Stomach (tissue), 19 donors: ENCODE data around the gene ERCC8. TPM values are rescaled to one million over a fixed set of nuclear protein-coding genes. Genes with fewer than 3 reads are reported as not detected.
A peak's percentile ranks its signal among the peaks of the same experiment; 100 is the strongest.

Experiments
- DNase-seq, 2 donors: peaks; one replicate each; pipeline versions ENCODE4 v3.0.0 to v3.0.0-alpha.2; 2013 to 2019
- H3K27ac ChIP-seq, 5 donors: fragments of 200-600 bp in 4 of 5; sonication (generic) in 4 of 5; one replicate each; pipeline ENCODE4 v1.5.1; 2013 to 2019; ENCODE audit warnings: mild to moderate bottlenecking in 1 of 5, moderate library complexity in 1 of 5
- H3K27me3 ChIP-seq, 3 donors: fragments of 200-600 bp; sonication (generic); one replicate each; pipeline ENCODE4 v1.5.1; 2017 to 2019; ENCODE audit warnings: mixed run types in 1 of 3
- H3K36me3 ChIP-seq, 4 donors: fragments of 200-600 bp; sonication (generic); 1 replicate in 3 of 4; 2 replicates in 1 of 4; pipeline ENCODE4 v1.5.1; 2016 to 2019
- H3K4me1 ChIP-seq, 4 donors: fragments of 200-600 bp; sonication (generic); one replicate each; pipeline ENCODE4 v1.5.1; 2016 to 2019
- H3K4me3 ChIP-seq, 4 donors: fragments of 200-600 bp; sonication (generic) in 3 of 4; one replicate each; pipeline ENCODE4 v1.5.1; 2016 to 2019; ENCODE audit warnings: mild to moderate bottlenecking in 1 of 4
- H3K9me3 ChIP-seq, 4 donors: fragments of 200-600 bp; sonication (generic); one replicate each; pipeline ENCODE4 v1.5.1; 2016 to 2019
- EP300 ChIP-seq: sonication (generic); formaldehyde crosslinking; IDR thresholded peaks from one replicate; pipeline ENCODE4 v1.6.1; 2017; ENCODE audit warnings: antibody characterized with exemption
- POLR2A ChIP-seq, 4 donors: fragments of 450-650 bp; IDR thresholded peaks; one replicate each; pipeline ENCODE4 v1.6.1; 2016; ENCODE audit warnings: antibody characterized with exemption in 4 of 4, control low read depth in 2 of 4, mild to moderate bottlenecking in 1 of 4, moderate library complexity in 1 of 4
- POLR2AphosphoS5 ChIP-seq, 3 donors: sonication (generic); formaldehyde crosslinking; IDR thresholded peaks; one replicate each; pipeline ENCODE4 v1.6.1; 2016; ENCODE audit warnings: antibody characterized with exemption in 3 of 3
- WGBS, 5 donors: extraction: QIAGEN DNeasy Blood & Tissue Kit in 3 of 5; methylation state at CpG; one replicate each; pipeline versions ENCODE4 v1.1.5 to v1.1.7; 2013 to 2018; 5-methylcytosine and 5-hydroxymethylcytosine counted together
- intact Hi-C: fragments of 100-400 bp; cut with DNase I; formaldehyde crosslinking; loops from one replicate; pipeline ENCODE4 v1.15.1; 2023; ENCODE audit warnings: low total_unique reads
- long read RNA-seq, 10 donors: transcript quantifications; one replicate each; lab custom pipeline, GENCODE V29; 2026
- polyA plus RNA-seq, 3 donors: library from polyadenylated mRNA; stranded (reverse); fragments of 200-250 nt; gene quantifications; one replicate each; pipeline ENCODE4 v1.2.3, GENCODE V29; 2013
- total RNA-seq, 5 donors: library from RNA; depleted of rRNA; stranded (reverse); fragments of >200 nt; gene quantifications; one replicate each; pipeline versions ENCODE4 v1.1.0 to v1.2.3, GENCODE V29; 2014 to 2016
- TF ChIP-seq, protein P1 (sequence below), 7 experiments: fragments of 450-650 bp in 4 of 7; fragments of 200-600 bp in 3 of 7; sonication (generic) in 3 of 7; IDR thresholded peaks; one replicate each; pipeline ENCODE4 v1.5.1; 2016 to 2019; ENCODE audit warnings: antibody characterized with exemption in 7 of 7, control low read depth in 2 of 7, mild to moderate bottlenecking in 1 of 7
- donor health status: healthy with polysubstance abuse.
- donor health status: Bipolar disorder and iron deficiency.
- donor health status: healthy.

Gene ERCC8
- total RNA-seq = 10 to 100 TPM in 2 of 5 donors, 1 to 10 TPM in 1, not detected in 2; 4.9 to 19.1 (median 13.9) TPM
- polyA plus RNA-seq = 1 to 10 TPM; 3.5 to 6.3 (median 4.0) TPM
- long read RNA-seq, donor 1, partial matches to known transcripts = 58 of 66 reads
- long read RNA-seq, donor 1, other reads (novel, unspliced or antisense) = 8 of 66 reads
- long read RNA-seq, donor 2, partial matches to known transcripts = 51 of 52 reads
- long read RNA-seq, donor 2, other reads (novel, unspliced or antisense) = 0 of 52 reads
- long read RNA-seq, donor 3 = 0 reads
- long read RNA-seq, donor 4 = 0 reads
- long read RNA-seq, donor 5, partial matches to known transcripts = 0 of 2 reads
- long read RNA-seq, donor 5, other reads (novel, unspliced or antisense) = 0 of 2 reads
- long read RNA-seq, donor 6, partial matches to known transcripts = 7 of 10 reads
- long read RNA-seq, donor 6, other reads (novel, unspliced or antisense) = 0 of 10 reads
- long read RNA-seq, donor 7, partial matches to known transcripts = 72 of 83 reads
- long read RNA-seq, donor 7, other reads (novel, unspliced or antisense) = 10 of 83 reads
- long read RNA-seq, donor 8, partial matches to known transcripts = 0 of 2 reads
- long read RNA-seq, donor 8, other reads (novel, unspliced or antisense) = 0 of 2 reads
- long read RNA-seq, donor 9, partial matches to known transcripts = 125 of 147 reads
- long read RNA-seq, donor 9, other reads (novel, unspliced or antisense) = 20 of 147 reads
- long read RNA-seq, donor 10 = 0 reads

DNA sequence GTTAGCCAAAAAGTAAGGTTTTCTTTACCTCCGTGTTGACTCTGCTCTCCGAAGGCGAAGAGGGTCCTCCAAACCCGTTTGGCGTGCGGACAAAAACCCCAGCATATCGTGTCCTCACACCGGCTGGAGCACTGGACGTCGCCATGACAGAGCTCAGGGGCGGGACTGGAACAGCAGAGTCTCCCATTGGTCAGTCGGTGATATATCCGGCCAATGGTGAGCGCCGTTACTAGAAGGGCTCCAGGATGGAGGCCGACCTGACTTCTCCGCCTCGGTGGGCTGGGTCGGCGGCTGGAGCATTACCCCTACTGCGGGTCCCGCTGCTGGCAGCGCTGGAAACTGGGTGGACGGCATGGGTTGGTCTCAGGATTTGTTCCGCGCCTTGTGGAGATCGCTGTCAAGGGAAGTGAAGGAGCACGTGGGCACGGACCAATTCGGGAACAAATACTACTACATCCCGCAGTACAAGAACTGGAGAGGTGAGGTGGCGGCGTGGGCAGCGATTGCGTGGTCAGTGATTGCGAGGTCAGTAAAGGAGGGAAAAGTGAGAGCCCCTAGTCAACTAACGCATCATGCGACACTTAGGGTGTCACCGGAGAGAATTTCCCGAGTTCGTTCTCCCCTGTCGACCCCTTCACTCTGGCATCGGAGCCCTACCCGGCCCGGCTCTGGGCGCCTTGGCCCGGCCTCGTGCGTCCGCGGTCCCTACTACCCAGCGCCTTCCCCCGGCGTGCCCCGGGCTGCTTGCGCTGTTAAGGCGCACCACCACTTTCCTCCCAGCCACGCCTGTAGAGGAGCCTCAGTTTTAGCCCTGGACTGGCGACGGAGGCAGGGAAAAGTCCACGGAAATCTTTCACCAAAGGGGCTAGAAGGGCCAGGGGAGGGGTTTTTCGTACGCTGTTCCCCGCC lies at the start of gene ERCC8, which contains the start of gene NDUFAF2:
ERCC8 (minus strand) TSS at position 167 of the 909 bp plus-strand sequence; CDS start at position 105, 62 bp downstream.
NDUFAF2 (plus strand) TSS at position 302 of the 909 bp plus-strand sequence; CDS start at position 353, 51 bp downstream.
- peak within 1 kb of the TSS; percentile 56 to 91 (median 70) for H3K4me3 ChIP-seq
- no peaks in the 10 kb centered on the region for H3K9me3 ChIP-seq
- H3K4me1 ChIP-seq = peaks cover 7 to 36% (median 22%) of the 10 kb centered on the region in 4 donors
- TF ChIP-seq POLR2AphosphoS5 (IDR thresholded peaks at IDR 0.05) = peak in 2 of 3 donors; percentile 54 to 66
- TF ChIP-seq POLR2A (IDR thresholded peaks at IDR 0.05) = no peak
- H3K27me3 ChIP-seq = no peaks in the 10 kb centered on the region
- 1 to 3% (median 3%) methylated on average over 51 to 64 of the region's 64 CpGs for WGBS, 5 donors
- no peaks in the 10 kb centered on the region for H3K36me3 ChIP-seq
- peak; percentile 92 to 97 for DNase-seq
- peak within 1 kb of the TSS; percentile 55 to 88 (median 86) for H3K27ac ChIP-seq
- intact Hi-C loops = no loop called here

GRCh38 chr5:60993875-60994571 lies 49.2 kb upstream of the ERCC8 start:
- intact Hi-C loops = no loop called here

GRCh38 chr5:60993425-60993824 lies 48.6 kb upstream of the ERCC8 start:
- H3K9me3 ChIP-seq = peaks cover 0 to 26% (median 11%) of the 10 kb centered on the region in 4 donors
- no peak overlapping the region for H3K27ac ChIP-seq
- H3K4me3 ChIP-seq = no peak overlapping the region
- DNase-seq = no peak
- H3K27me3 ChIP-seq = no peaks in the 10 kb centered on the region
- intact Hi-C loops = no loop called here
- H3K36me3 ChIP-seq = peaks cover 0 to 13% (median 6%) of the 10 kb centered on the region in 4 donors
- no peaks in the 10 kb centered on the region for H3K4me1 ChIP-seq
- TF ChIP-seq, protein P1, sequence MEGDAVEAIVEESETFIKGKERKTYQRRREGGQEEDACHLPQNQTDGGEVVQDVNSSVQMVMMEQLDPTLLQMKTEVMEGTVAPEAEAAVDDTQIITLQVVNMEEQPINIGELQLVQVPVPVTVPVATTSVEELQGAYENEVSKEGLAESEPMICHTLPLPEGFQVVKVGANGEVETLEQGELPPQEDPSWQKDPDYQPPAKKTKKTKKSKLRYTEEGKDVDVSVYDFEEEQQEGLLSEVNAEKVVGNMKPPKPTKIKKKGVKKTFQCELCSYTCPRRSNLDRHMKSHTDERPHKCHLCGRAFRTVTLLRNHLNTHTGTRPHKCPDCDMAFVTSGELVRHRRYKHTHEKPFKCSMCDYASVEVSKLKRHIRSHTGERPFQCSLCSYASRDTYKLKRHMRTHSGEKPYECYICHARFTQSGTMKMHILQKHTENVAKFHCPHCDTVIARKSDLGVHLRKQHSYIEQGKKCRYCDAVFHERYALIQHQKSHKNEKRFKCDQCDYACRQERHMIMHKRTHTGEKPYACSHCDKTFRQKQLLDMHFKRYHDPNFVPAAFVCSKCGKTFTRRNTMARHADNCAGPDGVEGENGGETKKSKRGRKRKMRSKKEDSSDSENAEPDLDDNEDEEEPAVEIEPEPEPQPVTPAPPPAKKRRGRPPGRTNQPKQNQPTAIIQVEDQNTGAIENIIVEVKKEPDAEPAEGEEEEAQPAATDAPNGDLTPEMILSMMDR (IDR thresholded peaks at IDR 0.05) = no peak
- 88 to 100% (median 97%) methylated on average over 1 to 2 of the region's 2 CpGs for WGBS, 5 donors

More at GRCh38 chr5:60993875-60994571, 49.2 kb upstream of the ERCC8 start:
- H3K4me3 ChIP-seq = no peak overlapping the region
- no peak for DNase-seq
- H3K36me3 ChIP-seq = peaks cover 0 to 13% (median 6%) of the 10 kb centered on the region in 4 donors
- WGBS, 5 donors = 85 to 94% (median 88%) methylated on average over 5 to 11 of the region's 11 CpGs
- H3K27ac ChIP-seq = no peak overlapping the region
- H3K27me3 ChIP-seq = no peaks in the 10 kb centered on the region
- TF ChIP-seq POLR2A (IDR thresholded peaks at IDR 0.05) (no peak), POLR2AphosphoS5 (IDR thresholded peaks at IDR 0.05) (no peak), EP300 (no peak)
- TF ChIP-seq, protein P1 (IDR thresholded peaks at IDR 0.05) = no peak
- peaks cover 0 to 26% (median 11%) of the 10 kb centered on the region in 4 donors for H3K9me3 ChIP-seq
- H3K4me1 ChIP-seq = no peaks in the 10 kb centered on the region

DNA sequence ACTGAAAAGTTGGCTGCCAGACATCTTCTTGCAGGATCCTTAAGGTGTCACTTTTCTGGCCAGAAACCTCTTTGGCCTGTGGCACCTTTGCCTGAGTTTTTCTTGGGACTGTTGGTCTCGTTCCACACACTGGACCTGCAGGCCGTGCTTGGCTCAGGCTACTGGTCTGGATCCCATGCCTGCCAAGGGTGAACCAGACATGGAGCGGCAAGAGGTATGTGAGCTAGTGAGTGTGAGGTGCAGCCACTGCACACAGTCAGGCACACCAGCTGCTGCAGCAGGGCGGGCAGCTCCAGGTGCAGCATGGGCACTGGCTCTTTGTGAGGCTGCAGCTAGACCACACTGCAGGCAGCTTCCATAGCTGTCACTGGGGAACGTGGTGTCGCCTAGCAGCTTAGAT lies 48.0 kb upstream of the ERCC8 start:
- no peaks in the 10 kb centered on the region for H3K27me3 ChIP-seq
- no peak for DNase-seq
- no peaks in the 10 kb centered on the region for H3K4me1 ChIP-seq
- peaks cover 0 to 26% (median 11%) of the 10 kb centered on the region in 4 donors for H3K9me3 ChIP-seq
- TF ChIP-seq POLR2A (IDR thresholded peaks at IDR 0.05) (no peak), EP300 (no peak), POLR2AphosphoS5 (IDR thresholded peaks at IDR 0.05) (no peak)
- TF ChIP-seq, protein P1 (IDR thresholded peaks at IDR 0.05) = no peak
- intact Hi-C loops = no loop called here
- H3K36me3 ChIP-seq = peaks cover 0 to 13% (median 6%) of the 10 kb centered on the region in 4 donors
- WGBS, 5 donors = 97 to 100% (median 97%) methylated on average over 3 to 6 of the region's 6 CpGs
- no peak overlapping the region for H3K27ac ChIP-seq
- no peak overlapping the region for H3K4me3 ChIP-seq
